GM10847 (cell line): ENCODE data around the gene GRXCR1.

Experiments
- POLR2A ChIP-seq: IDR thresholded peaks from 2 replicates; pipeline ENCODE4 v1.6.1; 2011; ENCODE audit not compliant: insufficient read length; ENCODE audit errors: extremely low read depth

Gene GRXCR1

DNA sequence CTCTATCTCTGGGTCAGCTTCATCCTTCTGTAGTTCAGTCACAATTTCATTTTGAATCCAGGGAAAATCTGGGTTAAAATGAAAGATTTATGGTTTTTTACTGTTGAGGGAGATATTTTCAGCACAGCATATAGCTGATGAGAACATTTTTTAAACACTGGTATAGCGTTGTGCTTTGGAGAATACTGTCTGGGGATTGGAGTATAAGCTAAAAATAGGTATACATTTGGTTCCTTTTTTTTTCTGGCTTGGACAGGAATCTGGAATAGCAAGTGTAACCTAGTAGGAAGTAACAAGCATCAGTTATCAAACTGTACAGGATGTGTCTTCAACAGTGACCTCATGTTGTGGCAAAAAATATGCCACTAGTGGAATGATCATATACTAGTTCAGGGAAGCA, 149.1 kb downstream of the GRXCR1 start:
- TF ChIP-seq POLR2A = no peak

GRCh38 chr4:43047058-43047457, 154.5 kb downstream of the GRXCR1 start:
- no peak for TF ChIP-seq POLR2A

GRCh38 chr4:43048570-43048969, 156.1 kb downstream of the GRXCR1 start:
- no peak for TF ChIP-seq POLR2A

DNA sequence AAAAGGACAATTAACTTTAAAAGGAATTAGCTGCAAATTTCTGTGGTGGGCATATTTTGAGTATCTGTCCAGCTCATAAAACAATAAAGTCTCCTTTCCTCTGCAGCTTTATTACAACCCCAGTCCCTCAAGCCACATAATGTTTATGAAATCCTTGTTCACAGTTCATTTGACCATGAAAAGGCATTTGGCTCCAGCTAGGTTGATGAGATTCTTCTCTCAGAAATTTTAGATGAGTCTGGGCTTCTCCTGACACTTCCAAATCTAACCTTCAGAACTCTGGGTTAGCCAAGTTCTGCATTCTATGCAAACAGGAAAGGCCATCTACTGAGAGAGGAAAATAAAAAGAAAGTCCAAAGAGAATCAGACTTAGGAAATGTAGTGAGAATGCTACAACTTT, 156.8 kb downstream of the GRXCR1 start:
- no peak for TF ChIP-seq POLR2A

GRCh38 chr4:43066415-43066814, 173.9 kb downstream of the GRXCR1 start:
- no peak for TF ChIP-seq POLR2A

DNA sequence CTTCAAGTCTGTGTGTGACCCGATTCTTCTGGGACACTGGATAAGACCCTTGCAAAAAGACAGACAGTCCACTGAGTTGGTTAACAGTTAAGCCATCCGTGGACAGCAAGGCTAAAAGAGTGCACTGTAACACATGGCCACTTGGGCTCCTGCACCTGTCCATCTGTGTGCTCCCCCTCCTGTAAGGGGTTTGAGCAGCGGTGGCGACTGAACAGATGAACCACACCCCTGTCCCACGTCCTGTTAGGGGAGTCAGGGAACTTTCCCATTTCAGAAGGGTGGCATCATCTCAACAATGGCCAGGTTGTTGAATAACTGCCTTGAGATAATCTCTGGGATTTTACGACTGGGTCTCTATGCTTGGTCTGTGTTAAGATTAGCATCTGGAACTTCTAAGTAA, 178.6 kb downstream of the GRXCR1 start:
- TF ChIP-seq POLR2A = no peak
